Calu3 (cell line): Measurements from ENCODE around the gene MYH14. TPM values are rescaled to one million over a fixed set of nuclear protein-coding genes. Genes with fewer than 3 reads are reported as not detected.

Experiments
- BruUV-seq: library from RNA; stranded (reverse); fragments of 400-500 nt; replicated peaks from 2 replicates; lab custom pipeline; 2021; lab: Mats Ljungman, UMichigan
- CTCF ChIA-PET: fragments of 300-600 bp; sonication (Branson Sonifier 250); formaldehyde crosslinking; loops from one replicate; lab custom pipeline; 2022; ENCODE audit warnings: antibody characterized with exemption; lab: Charles Lee
- DNase-seq: peaks from one replicate; pipeline ENCODE4 v3.0.0; 2022
- H3K27ac Mint-ChIP-seq: one replicate; pipeline ENCODE4 v1.8.0; 2022; ENCODE audit warnings: mixed read lengths; ENCODE audit not compliant: unreplicated experiment
- H3K27me3 Mint-ChIP-seq: one replicate; pipeline ENCODE4 v1.8.0; 2022; ENCODE audit warnings: mixed read lengths; ENCODE audit not compliant: unreplicated experiment
- H3K36me3 Mint-ChIP-seq: one replicate; pipeline ENCODE4 v1.8.0; 2022; ENCODE audit warnings: mild to moderate bottlenecking, moderate library complexity, mixed read lengths; ENCODE audit not compliant: insufficient read depth, unreplicated experiment
- H3K4me1 Mint-ChIP-seq: one replicate; pipeline ENCODE4 v1.8.0; 2022; ENCODE audit warnings: mild to moderate bottlenecking, low read depth, mixed read lengths; ENCODE audit not compliant: unreplicated experiment
- H3K4me3 Mint-ChIP-seq: one replicate; pipeline ENCODE4 v1.8.0; 2022; ENCODE audit warnings: mild to moderate bottlenecking, low read depth, moderate library complexity, mixed read lengths; ENCODE audit not compliant: unreplicated experiment
- H3K9me3 Mint-ChIP-seq: one replicate; pipeline ENCODE4 v1.8.0; 2022; ENCODE audit warnings: low read depth, mixed read lengths; ENCODE audit not compliant: unreplicated experiment
- CTCF ChIP-seq: fragments of 200-600 bp; IDR thresholded peaks from one replicate; pipeline ENCODE4 v1.8.0; 2022; ENCODE audit warnings: antibody characterized with exemption; ENCODE audit not compliant: unreplicated experiment
- intact Hi-C: fragments of 100-400 bp; cut with micrococcal nuclease; formaldehyde crosslinking; loops from one replicate; pipeline ENCODE4 v1.10.0; 2022; ENCODE audit not compliant: unreplicated experiment
- total RNA-seq: library from RNA; stranded (reverse); gene quantifications from 2 replicates; pipeline ENCODE4 v1.2.3, GENCODE V29; 2022

MYH14 gene
- total RNA-seq, 1 experiment from 2014 or later: 255 TPM

GRCh38 chr19:50273821-50274220 is 70.4 kb downstream of the MYH14 start:
- H3K9me3 Mint-ChIP-seq: no peaks in the 10 kb centered on the region
- BruUV-seq: no TSS peak
- CTCF ChIA-PET: interaction anchor here (1.1 kb wide), 1 partner anchor 18 kb away, joined by 4 read pairs; no protein-coding TSS in a partner anchor
- peaks cover 65% of the 10 kb centered on the region for H3K36me3 Mint-ChIP-seq
- no peak for TF ChIP-seq CTCF
- intact Hi-C loops: no loop called here
- no peak for DNase-seq
- no peaks in the 10 kb centered on the region for H3K27me3 Mint-ChIP-seq
- H3K4me3 Mint-ChIP-seq: no peak overlapping the region
- H3K4me1 Mint-ChIP-seq: no peaks in the 10 kb centered on the region
- no peak overlapping the region for H3K27ac Mint-ChIP-seq

GRCh38 chr19:50275577-50276368 is 72.4 kb downstream of the MYH14 start:
- H3K9me3 Mint-ChIP-seq: no peaks in the 10 kb centered on the region
- H3K4me3 Mint-ChIP-seq: no peak overlapping the region
- H3K27ac Mint-ChIP-seq: no peak overlapping the region
- DNase-seq: no peak
- peaks cover 65% of the 10 kb centered on the region for H3K36me3 Mint-ChIP-seq
- no peaks in the 10 kb centered on the region for H3K4me1 Mint-ChIP-seq
- no peaks in the 10 kb centered on the region for H3K27me3 Mint-ChIP-seq
- no TSS peak for BruUV-seq
- CTCF ChIA-PET: no interaction called here
- intact Hi-C loops: no loop called here
- TF ChIP-seq CTCF: no peak

GRCh38 chr19:50276370-50277063 is 73.1 kb downstream of the MYH14 start:
- CTCF ChIA-PET: interaction anchor here (0.7 kb wide), 1 partner anchor 12 kb away, joined by 3 read pairs; no protein-coding TSS in a partner anchor
- H3K27ac Mint-ChIP-seq: no peak overlapping the region

More at GRCh38 chr19:50276370-50277063, 73.1 kb downstream of the MYH14 start:
- no peak for TF ChIP-seq CTCF
- no peaks in the 10 kb centered on the region for H3K27me3 Mint-ChIP-seq
- H3K4me3 Mint-ChIP-seq: no peak overlapping the region
- intact Hi-C loops: no loop called here
- DNase-seq: no peak
- BruUV-seq: no TSS peak
- peaks cover 65% of the 10 kb centered on the region for H3K36me3 Mint-ChIP-seq
- no peaks in the 10 kb centered on the region for H3K4me1 Mint-ChIP-seq
- H3K9me3 Mint-ChIP-seq: no peaks in the 10 kb centered on the region
